Naive thymus-derived CD8-positive, alpha-beta T cell (primary cell): Measurements from ENCODE around the gene ZNF419. TPM values are rescaled to one million over a fixed set of nuclear protein-coding genes. Genes with fewer than 3 reads are reported as not detected.
"Not testable (repeated sequence)": the region's sequence is repeated elsewhere in the genome, so short reads cannot be mapped to it uniquely, and the experiment has no call there.

Experiments used
- ATAC-seq, 2 donors: fragments of 150-1000 bp; cut with Tn5 transposase in 1 of 2; sonication (Bioruptor Pico), chemical (Tn5 transposase) in 1 of 2; 1 replicate in 1 of 2; 2 replicates in 1 of 2; pipeline ENCODE4 v1.10.0; 2021; ENCODE audit warnings: mild to moderate bottlenecking in 2 of 2, moderate library complexity in 2 of 2
- POLR2A ChIA-PET: fragments of 350-600 bp; sonication (Branson Sonifier 250); formaldehyde crosslinking; loops from one replicate; lab custom pipeline; 2021; ENCODE audit warnings: antibody characterized with exemption; lab: Charles Lee
- DNase-seq, 10 donors: peaks; one replicate each; pipeline versions ENCODE4 v3.0.0 to v3.0.0-alpha.2; 2020 to 2022
- H3K27ac Mint-ChIP-seq, 10 donors: one replicate each; pipeline ENCODE4 v1.8.0; 2020 to 2022; ENCODE audit warnings: mild to moderate bottlenecking in 10 of 10, mixed read lengths in 10 of 10, moderate library complexity in 4 of 10, inconsistent platforms in 1 of 10
- H3K27me3 Mint-ChIP-seq, 5 donors: one replicate each; pipeline ENCODE4 v1.8.0; 2021 to 2022; ENCODE audit warnings: mixed read lengths in 5 of 5
- H3K36me3 Mint-ChIP-seq, 3 donors: one replicate each; pipeline ENCODE4 v1.8.0; 2020 to 2022; ENCODE audit warnings: mixed read lengths in 3 of 3, mild to moderate bottlenecking in 2 of 3, inconsistent platforms in 1 of 3
- H3K4me1 Mint-ChIP-seq, 4 donors: one replicate each; pipeline ENCODE4 v1.8.0; 2021 to 2022; ENCODE audit warnings: mixed read lengths in 4 of 4
- H3K4me3 Mint-ChIP-seq, 10 donors: one replicate each; pipeline ENCODE4 v1.8.0; 2020 to 2022; ENCODE audit warnings: mild to moderate bottlenecking in 10 of 10, mixed read lengths in 10 of 10, moderate library complexity in 6 of 10, inconsistent platforms in 1 of 10
- H3K9me3 Mint-ChIP-seq, 9 donors: one replicate each; pipeline ENCODE4 v1.8.0; 2020 to 2022; ENCODE audit warnings: mixed read lengths in 9 of 9, mild to moderate bottlenecking in 3 of 9, inconsistent platforms in 1 of 9, moderate library complexity in 1 of 9
- polyA plus RNA-seq, 3 donors: library from polyadenylated mRNA; unstranded; fragments of 300-500 nt; fragmentation: Illumina TruSeq; gene quantifications; one replicate each; pipeline ENCODE4 v1.2.3, GENCODE V29; 2021
- total RNA-seq, 8 experiments: library from RNA in 2 of 8; stranded (reverse) in 2 of 8; gene quantifications; one replicate each; pipeline ENCODE4 v1.2.3 and lab custom pipeline; 2021 to 2026

The ZNF419 gene
- total and polyA plus RNA-seq, 5 experiments from 2014 or later: 5.6 to 31.2 (median 12.3) TPM

GRCh38 chr19:57488299-57488644 lies 722 bp downstream of the ZNF419 start:
- Mint-ChIP-seq H3K4me3 (peak overlapping the region; percentile 61 to 89 (median 80)), H3K4me1 (peaks cover 16 to 21% (median 18%) of the 10 kb centered on the region in 4 donors), H3K9me3 (peaks cover 0 to 61% (median 43%) of the 10 kb centered on the region in 9 donors), H3K36me3 (peaks cover 43 to 54% (median 46%) of the 10 kb centered on the region in 3 donors), H3K27ac (peak overlapping the region in 9 of 10 donors; percentile 37 to 89 (median 76))
- POLR2A ChIA-PET: interaction anchor here (0.6 to 1.1 kb wide), 3 partner anchors 11 to 297 kb away, joined by 3 to 4 read pairs (median 3); partner anchors contain the start of genes ZNF264 and ZNF772
- ATAC-seq: peak in 1 of 2 donors; percentile 2
- H3K27me3 Mint-ChIP-seq, DNase-seq: not testable (repeated sequence)

GRCh38 chr19:57499332-57499679 lies 11.8 kb downstream of the ZNF419 start:
- POLR2A ChIA-PET: interaction anchor here (0.6 to 1.0 kb wide), 6 partner anchors 12 to 596 kb away, joined by 3 to 7 read pairs (median 4); partner anchors contain the start of genes ZNF134, ZNF419, ZNF549 and ZNF772
- not testable (repeated sequence) for ATAC-seq, DNase-seq, H3K27me3 Mint-ChIP-seq
- H3K4me3 Mint-ChIP-seq: peak overlapping the region; percentile 46 to 88 (median 84)
- peaks cover 20 to 35% (median 32%) of the 10 kb centered on the region in 4 donors for H3K4me1 Mint-ChIP-seq
- H3K36me3 Mint-ChIP-seq: peaks cover 42 to 58% (median 55%) of the 10 kb centered on the region in 3 donors
- H3K9me3 Mint-ChIP-seq: peaks cover 0 to 81% (median 54%) of the 10 kb centered on the region in 9 donors
- H3K27ac Mint-ChIP-seq: peak overlapping the region; percentile 63 to 96 (median 88)

GRCh38 chr19:57499680-57500395 lies 12.3 kb downstream of the ZNF419 start, which contains the start of gene ZNF773:
TSS of gene ZNF773 (plus strand) at chr19:57499938. CDS start at chr19:57500081, 143 bp downstream.
- H3K27me3 Mint-ChIP-seq: not testable (repeated sequence)
- peaks cover 42 to 55% (median 54%) of the 10 kb centered on the region in 3 donors for H3K36me3 Mint-ChIP-seq
- H3K4me1 Mint-ChIP-seq: peaks cover 20 to 35% (median 32%) of the 10 kb centered on the region in 4 donors
- peaks cover 0 to 81% (median 56%) of the 10 kb centered on the region in 9 donors for H3K9me3 Mint-ChIP-seq
- POLR2A ChIA-PET: interaction anchor here (0.6 to 1.0 kb wide), 8 partner anchors 12 to 595 kb away, joined by 3 to 7 read pairs (median 4); partner anchors contain the start of genes ZNF134, ZNF419, ZNF549 and ZNF772
- DNase-seq (peak; percentile 88 to 98 (median 96)), ATAC-seq (peak; percentile 93 to 94)
- H3K27ac Mint-ChIP-seq: peak within 1 kb of the TSS; percentile 76 to 96 (median 90)
- H3K4me3 Mint-ChIP-seq: peak within 1 kb of the TSS; percentile 46 to 88 (median 84)

GRCh38 chr19:57500400-57500799 lies 12.8 kb downstream of the ZNF419 start:
- not testable (repeated sequence) for H3K27me3 Mint-ChIP-seq, DNase-seq, ATAC-seq
- POLR2A ChIA-PET: interaction anchor here (0.6 to 1.0 kb wide), 6 partner anchors 13 to 219 kb away, joined by 3 to 7 read pairs (median 4); partner anchors contain the start of genes ZNF419, ZNF549 and ZNF772
- Mint-ChIP-seq H3K36me3 (peaks cover 43 to 56% (median 55%) of the 10 kb centered on the region in 3 donors), H3K9me3 (peaks cover 0 to 80% (median 56%) of the 10 kb centered on the region in 9 donors), H3K27ac (peak overlapping the region; percentile 71 to 95 (median 85)), H3K4me3 (peak overlapping the region; percentile 46 to 88 (median 83)), H3K4me1 (peaks cover 20 to 35% (median 32%) of the 10 kb centered on the region in 4 donors)

- ATAC-seq (no peak), DNase-seq (no peak)
- Mint-ChIP-seq H3K9me3 (peaks cover 0 to 90% (median 52%) of the 10 kb centered on the region in 9 donors), H3K4me3 (peak overlapping the region in 1 of 10 donors; percentile 22), H3K36me3 (peaks cover 71 to 89% (median 81%) of the 10 kb centered on the region in 3 donors), H3K27me3 (no peaks in the 10 kb centered on the region), H3K27ac (no peak overlapping the region), H3K4me1 (peaks cover 8 to 19% (median 18%) of the 10 kb centered on the region in 4 donors)
- POLR2A ChIA-PET: no interaction called here
Observed at GRCh38 chr19:57506163-57506562, 18.6 kb downstream of the ZNF419 start.

GRCh38 chr19:57511484-57511883 lies 23.9 kb downstream of the ZNF419 start:
- H3K4me3 Mint-ChIP-seq: no peak overlapping the region
- peaks cover 70 to 85% (median 74%) of the 10 kb centered on the region in 3 donors for H3K36me3 Mint-ChIP-seq
- ATAC-seq: no peak
- no peak overlapping the region for H3K27ac Mint-ChIP-seq
- no peak for DNase-seq
- peaks cover 0 to 93% (median 61%) of the 10 kb centered on the region in 9 donors for H3K9me3 Mint-ChIP-seq
- peaks cover 0 to 3% (median 0%) of the 10 kb centered on the region in 4 donors for H3K4me1 Mint-ChIP-seq
- POLR2A ChIA-PET: interaction anchor here (0.6 kb wide), 1 partner anchor 154 kb away, joined by 3 read pairs; no protein-coding TSS in a partner anchor
- H3K27me3 Mint-ChIP-seq: no peaks in the 10 kb centered on the region

GRCh38 chr19:57512845-57513244 lies 25.3 kb downstream of the ZNF419 start:
- POLR2A ChIA-PET: no interaction called here
- peak in 1 of 10 donors; percentile 8 for DNase-seq
- Mint-ChIP-seq H3K9me3 (peaks cover 0 to 94% (median 65%) of the 10 kb centered on the region in 9 donors), H3K36me3 (peaks cover 66 to 85% (median 79%) of the 10 kb centered on the region in 3 donors), H3K4me1 (peaks cover 0 to 3% (median 0%) of the 10 kb centered on the region in 4 donors), H3K4me3 (no peak overlapping the region), H3K27ac (no peak overlapping the region), H3K27me3 (no peaks in the 10 kb centered on the region)
- ATAC-seq: no peak

GRCh38 chr19:57515255-57515654 lies 27.7 kb downstream of the ZNF419 start:
- DNase-seq: no peak
- H3K9me3 Mint-ChIP-seq: peaks cover 0 to 90% (median 54%) of the 10 kb centered on the region in 9 donors
- H3K4me1 Mint-ChIP-seq: peaks cover 0 to 3% (median 0%) of the 10 kb centered on the region in 4 donors
- no peaks in the 10 kb centered on the region for H3K27me3 Mint-ChIP-seq
- H3K27ac Mint-ChIP-seq: no peak overlapping the region
- ATAC-seq: no peak
- H3K36me3 Mint-ChIP-seq: peaks cover 54 to 77% (median 71%) of the 10 kb centered on the region in 3 donors
- peak overlapping the region in 1 of 10 donors; percentile 4 for H3K4me3 Mint-ChIP-seq
- POLR2A ChIA-PET: interaction anchor here (0.7 kb wide), 1 partner anchor 10 kb away, joined by 3 read pairs; no protein-coding TSS in a partner anchor

GRCh38 chr19:57518021-57518420 lies 30.5 kb downstream of the ZNF419 start:
- DNase-seq, H3K27ac Mint-ChIP-seq, H3K27me3 Mint-ChIP-seq, POLR2A ChIA-PET, ATAC-seq, H3K4me3 Mint-ChIP-seq, H3K4me1 Mint-ChIP-seq: not testable (repeated sequence)
- Mint-ChIP-seq H3K9me3 (peaks cover 0 to 87% (median 51%) of the 10 kb centered on the region in 9 donors), H3K36me3 (peaks cover 49 to 77% (median 72%) of the 10 kb centered on the region in 3 donors)

- H3K4me3 Mint-ChIP-seq: peak within 1 kb of the TSS; percentile 95 to 100 (median 96)
- no peaks in the 10 kb centered on the region for H3K27me3 Mint-ChIP-seq
- H3K27ac Mint-ChIP-seq: peak within 1 kb of the TSS; percentile 89 to 100 (median 96)
- peak; percentile 77 to 95 (median 89) for DNase-seq
- peaks cover 37 to 62% (median 54%) of the 10 kb centered on the region in 3 donors for H3K36me3 Mint-ChIP-seq
- POLR2A ChIA-PET: interaction anchor here (1.2 to 1.3 kb wide), 3 partner anchors 28 to 50 kb away, joined by 3 to 5 read pairs (median 4); partner anchors contain the start of gene ZNF773
- peak; percentile 97 to 98 for ATAC-seq
- peaks cover 16 to 29% (median 23%) of the 10 kb centered on the region in 4 donors for H3K4me1 Mint-ChIP-seq
- peaks cover 11 to 71% (median 50%) of the 10 kb centered on the region in 9 donors for H3K9me3 Mint-ChIP-seq
Observed at GRCh38 chr19:57527136-57527881, 39.8 kb downstream of the ZNF419 start, which contains the start of gene ZNF549. TSS of gene ZNF549 (plus strand) at chr19:57527356. CDS start at chr19:57527574, 218 bp downstream.

- no peak overlapping the region for H3K27ac Mint-ChIP-seq
- no peaks in the 10 kb centered on the region for H3K27me3 Mint-ChIP-seq
- no peak for DNase-seq
- ATAC-seq: no peak
- H3K9me3 Mint-ChIP-seq: peaks cover 13 to 100% (median 60%) of the 10 kb centered on the region in 9 donors
- no peak overlapping the region for H3K4me3 Mint-ChIP-seq
- H3K4me1 Mint-ChIP-seq: peaks cover 0 to 10% (median 2%) of the 10 kb centered on the region in 4 donors
- peaks cover 84 to 100% (median 92%) of the 10 kb centered on the region in 3 donors for H3K36me3 Mint-ChIP-seq
- POLR2A ChIA-PET: no interaction called here
Observed at GRCh38 chr19:57537953-57538547, 50.5 kb downstream of the ZNF419 start.
